Mammary epithelial cell (primary cell): ENCODE data around the gene LEUTX.

Source experiments
- CTCF ChIP-seq, 2 donors: IDR thresholded peaks in 1 of 2; conservative IDR thresholded peaks in 1 of 2; 2 replicates each; pipeline ENCODE4 v1.5.1; 2011 to 2012; ENCODE audit warnings: inconsistent platforms in 2 of 2, low read length in 2 of 2, mild to moderate bottlenecking in 2 of 2, control low read depth in 1 of 2, low read depth in 1 of 2; ENCODE audit not compliant: insufficient read depth in 1 of 2; ENCODE audit errors: extremely low read depth in 1 of 2
- EZH2 ChIP-seq: IDR thresholded peaks from 2 replicates; pipeline ENCODE4 v1.6.1; 2012; ENCODE audit warnings: low read length, inconsistent platforms, borderline replicate concordance

GRCh38 chr19:39809368-39809767 is 30.7 kb downstream of the LEUTX start:
- TF ChIP-seq CTCF (conservative IDR thresholded peaks at IDR 0.05 in 1 of 2, IDR thresholded peaks at IDR 0.05 in 1 of 2; ENCODE audit: extremely low read depth in 1 of 2, insufficient read depth in 1 of 2, low read depth in 1 of 2, low read length in 2 of 2) = no peak
- no peak for TF ChIP-seq EZH2
